SK-N-SH treated with all-trans-retinoic acid at 6 μM for 48 hours (cell line): ENCODE measurements around the gene IDH3B.

Experiments
- ATAC-seq: fragments of 200-7000 bp; cut with Tn5 transposase; 3 replicates; pipeline ENCODE4 v1.9.1; 2020; ENCODE audit warnings: mild to moderate bottlenecking, moderate library complexity
- ARNTL ChIP-seq: fragments of 450-650 bp; formaldehyde crosslinking; IDR thresholded peaks from 2 replicates; pipeline ENCODE4 v1.5.0; 2020; ENCODE audit warnings: low read depth, mild to moderate bottlenecking, moderate library complexity, borderline replicate concordance
- BACH2 ChIP-seq: fragments of 250-450 bp; sonication (Bioruptor Pico); IDR thresholded peaks from 2 replicates; pipeline ENCODE4 v1.9.0; 2021; ENCODE audit warnings: mild to moderate bottlenecking, borderline replicate concordance
- CREB5 ChIP-seq: fragments of 250-450 bp; sonication (Bioruptor Pico); IDR thresholded peaks from 2 replicates; pipeline ENCODE4 v1.5.1; 2020; ENCODE audit warnings: low read depth, mild to moderate bottlenecking, moderate library complexity
- CSDC2 ChIP-seq: fragments of 250-450 bp; sonication (Bioruptor Pico); IDR thresholded peaks from 2 replicates; pipeline ENCODE4 v1.5.0; 2020; ENCODE audit warnings: mild to moderate bottlenecking, moderate library complexity
- CSRNP3 ChIP-seq: fragments of 250-450 bp; sonication (Bioruptor Pico); IDR thresholded peaks from 2 replicates; pipeline ENCODE4 v1.5.1; 2021; ENCODE audit warnings: mild to moderate bottlenecking, moderate library complexity
- ESRRG ChIP-seq: fragments of 250-450 bp; sonication (Bioruptor Pico); IDR thresholded peaks from 2 replicates; pipeline ENCODE4 v1.6.1; 2021; ENCODE audit warnings: mild to moderate bottlenecking
- GLIS3 ChIP-seq: fragments of 250-450 bp; sonication (Bioruptor Pico); IDR thresholded peaks from 2 replicates; pipeline ENCODE4 v1.5.0; 2020; ENCODE audit warnings: mild to moderate bottlenecking, moderate library complexity
- ISL1 ChIP-seq: fragments of 250-450 bp; sonication (Bioruptor Pico); IDR thresholded peaks from 2 replicates; pipeline ENCODE4 v2.1.2; 2022; ENCODE audit warnings: mild to moderate bottlenecking, moderate library complexity
- OSR1 ChIP-seq: fragments of 250-450 bp; sonication (Bioruptor Pico); IDR thresholded peaks from 2 replicates; pipeline ENCODE4 v1.8.0; 2022; ENCODE audit warnings: moderate library complexity, mild to moderate bottlenecking, inconsistent platforms
- PATZ1 ChIP-seq: fragments of 250-450 bp; sonication (Bioruptor Pico); IDR thresholded peaks from 2 replicates; pipeline ENCODE4 v1.8.0; 2020; ENCODE audit warnings: mild to moderate bottlenecking, moderate library complexity, borderline replicate concordance
- RARB ChIP-seq: fragments of 250-450 bp; sonication (Bioruptor Pico); IDR thresholded peaks from 2 replicates; pipeline ENCODE4 v1.8.0; 2021; ENCODE audit warnings: mild to moderate bottlenecking, moderate library complexity
- TCF4 ChIP-seq: fragments of 250-450 bp; sonication (Bioruptor Pico); IDR thresholded peaks from 2 replicates; pipeline ENCODE4 v1.8.0; 2021; ENCODE audit warnings: mild to moderate bottlenecking, moderate library complexity, borderline replicate concordance
- TOX ChIP-seq: fragments of 250-450 bp; sonication (Bioruptor Pico); IDR thresholded peaks from 2 replicates; pipeline ENCODE4 v1.8.0; 2021; ENCODE audit warnings: mild to moderate bottlenecking, moderate library complexity, borderline replicate concordance
- TSHZ2 ChIP-seq: fragments of 250-450 bp; sonication (Bioruptor Pico); IDR thresholded peaks from 2 replicates; pipeline ENCODE4 v1.5.0; 2020; ENCODE audit warnings: mild to moderate bottlenecking, moderate library complexity
- ZC3H10 ChIP-seq: fragments of 250-450 bp; sonication (Bioruptor Pico); IDR thresholded peaks from 2 replicates; pipeline ENCODE4 v1.5.1; 2021; ENCODE audit warnings: mild to moderate bottlenecking, moderate library complexity
- ZFP3 ChIP-seq: fragments of 250-450 bp; sonication (Bioruptor Pico); IDR thresholded peaks from 2 replicates; pipeline ENCODE4 v1.5.0; 2020; ENCODE audit warnings: mild to moderate bottlenecking, moderate library complexity
- ZFP30 ChIP-seq: fragments of 450-650 bp; formaldehyde crosslinking; IDR thresholded peaks from 2 replicates; pipeline ENCODE4 v1.5.0; 2022; ENCODE audit warnings: mild to moderate bottlenecking, moderate library complexity
- ZNF565 ChIP-seq: fragments of 450-650 bp; formaldehyde crosslinking; conservative IDR thresholded peaks from 2 replicates; pipeline ENCODE4 v1.5.0; 2020; ENCODE audit warnings: low read depth, mild to moderate bottlenecking, moderate library complexity
- ZNF70 ChIP-seq: fragments of 450-650 bp; formaldehyde crosslinking; IDR thresholded peaks from 2 replicates; pipeline ENCODE4 v1.5.0; 2020; ENCODE audit warnings: mild to moderate bottlenecking, moderate library complexity
- ZNF8 ChIP-seq: fragments of 450-650 bp; formaldehyde crosslinking; IDR thresholded peaks from 2 replicates; pipeline ENCODE4 v1.5.0; 2020; ENCODE audit warnings: mild to moderate bottlenecking, moderate library complexity

IDH3B gene

GRCh38 chr20:2616634-2617033 is 47.4 kb downstream of the IDH3B start:
- TF ChIP-seq CSDC2 (CRISPR knock-in tag) (no peak), OSR1 (CRISPR knock-in tag) (no peak), ZFP30 (CRISPR knock-in tag) (no peak), BACH2 (CRISPR knock-in tag) (no peak), GLIS3 (CRISPR knock-in tag) (no peak), RARB (CRISPR knock-in tag) (no peak), TSHZ2 (CRISPR knock-in tag) (no peak), ZNF70 (CRISPR knock-in tag) (no peak), ZNF8 (CRISPR knock-in tag) (no peak), ZFP3 (CRISPR knock-in tag) (no peak), ESRRG (CRISPR knock-in tag) (no peak), ZC3H10 (CRISPR knock-in tag) (no peak), ZNF565 (CRISPR knock-in tag) (no peak)
- ATAC-seq: no peak

GRCh38 chr20:2612073-2612472 is 51.9 kb downstream of the IDH3B start:
- ATAC-seq: no peak
- TF ChIP-seq RARB (CRISPR knock-in tag) (no peak), CSRNP3 (CRISPR knock-in tag) (no peak), GLIS3 (CRISPR knock-in tag) (no peak)

GRCh38 chr20:2610941-2611720 is 52.9 kb downstream of the IDH3B start:
- TF ChIP-seq ZC3H10 (CRISPR knock-in tag): no peak
- TF ChIP-seq ARNTL (CRISPR knock-in tag): no peak
- no peak for TF ChIP-seq CREB5
- no peak for TF ChIP-seq TCF4 (CRISPR knock-in tag)
- TF ChIP-seq PATZ1 (CRISPR knock-in tag): no peak
- TF ChIP-seq CSRNP3 (CRISPR knock-in tag): no peak
- TF ChIP-seq OSR1 (CRISPR knock-in tag): no peak
- no peak for TF ChIP-seq ZFP30 (CRISPR knock-in tag)
- no peak for TF ChIP-seq ISL1 (CRISPR knock-in tag)
- TF ChIP-seq GLIS3 (CRISPR knock-in tag): no peak
- TF ChIP-seq ZNF565 (CRISPR knock-in tag): no peak
- no peak for TF ChIP-seq ZFP3 (CRISPR knock-in tag)
- TF ChIP-seq TSHZ2 (CRISPR knock-in tag): no peak
- no peak for TF ChIP-seq TOX
- no peak for ATAC-seq
